Muscle of back (tissue), 10 donors: ENCODE data around the gene PLCH2. TPM values are rescaled to one million over a fixed set of nuclear protein-coding genes. Genes with fewer than 3 reads are reported as not detected.

Experiments
- polyA plus RNA-seq, 10 donors: library from polyadenylated mRNA; unstranded; fragments of 120-200 nt; gene quantifications; one replicate each; pipeline ENCODE4 v1.2.1, GENCODE V29; 2013; ENCODE audit not compliant: insufficient read length in 10 of 10

Gene PLCH2
- polyA plus RNA-seq, 10 donors = 0.39 to 3.3 (median 0.71) TPM

Other genes starting within 250 kb of the PLCH2 start
- gene SKI, start 248.0 kb upstream of the PLCH2 start, polyA plus RNA-seq = 10 to 100 TPM; 47.4 to 74.3 (median 60.5) TPM
- gene MORN1, start 84.7 kb upstream of the PLCH2 start, polyA plus RNA-seq = 1 to 10 TPM; 4.2 to 9.1 (median 6.2) TPM
- 10 to 100 TPM; 69.9 to 87.9 (median 80.9) TPM for gene RER1, start 84.4 kb upstream of the PLCH2 start, polyA plus RNA-seq
- 10 to 100 TPM; 14.4 to 19.9 (median 17.5) TPM for gene PEX10, start 63.7 kb upstream of the PLCH2 start, polyA plus RNA-seq
- 10 to 100 TPM; 18.3 to 22.5 (median 21.1) TPM for gene PANK4, start 50.3 kb downstream of the PLCH2 start, polyA plus RNA-seq
- 1 to 10 TPM in 1 of 10 donors, under 1 TPM in 9; 0.18 to 1.0 (median 0.55) TPM for gene HES5, start 54.0 kb downstream of the PLCH2 start, polyA plus RNA-seq
- 10 to 100 TPM; 11.5 to 22.6 (median 13.8) TPM for gene TNFRSF14, start 80.1 kb downstream of the PLCH2 start, polyA plus RNA-seq
- gene PRXL2B, start 110.5 kb downstream of the PLCH2 start, polyA plus RNA-seq = 10 to 100 TPM; 16.6 to 26.6 (median 20.9) TPM
- gene MMEL1, start 156.7 kb downstream of the PLCH2 start, polyA plus RNA-seq = under 1 TPM; 0.13 to 0.81 (median 0.49) TPM